GM12878 (cell line): ENCODE results near the gene PLEKHG2. TPM values are rescaled to one million over a fixed set of nuclear protein-coding genes. Genes with fewer than 3 reads are reported as not detected.

ENCODE experiments used
- ASH2L ChIP-seq: fragments of 300-600, 200-600 bp; sonication (generic); IDR thresholded peaks from 2 replicates; pipeline ENCODE4 v1.6.1; 2017; ENCODE audit warnings: low read depth, mild to moderate bottlenecking, borderline replicate concordance
- ATF7 ChIP-seq: fragments of 450-650 bp; IDR thresholded peaks from 2 replicates; pipeline ENCODE4 v1.6.1; 2016; ENCODE audit warnings: low read depth, mild to moderate bottlenecking
- BCL11A ChIP-seq: IDR thresholded peaks from 2 replicates; pipeline ENCODE4 v1.6.1; 2011; ENCODE audit warnings: low read depth, low read length
- BMI1 ChIP-seq: fragments of 450-650 bp; IDR thresholded peaks from 2 replicates; pipeline ENCODE4 v1.6.1; 2016; ENCODE audit warnings: mild to moderate bottlenecking, moderate library complexity, borderline replicate concordance
- CBFB ChIP-seq: IDR thresholded peaks from 2 replicates; pipeline ENCODE4 v1.6.1; 2016; ENCODE audit warnings: antibody characterized with exemption, low read depth
- CBX3 ChIP-seq: fragments of 200-600 bp; sonication (generic); IDR thresholded peaks from 2 replicates; pipeline ENCODE4 v1.6.1; 2016; ENCODE audit warnings: low read depth, borderline replicate concordance
- CBX5 ChIP-seq: sonication (generic); IDR thresholded peaks from 2 replicates; pipeline ENCODE4 v1.6.1; 2016; ENCODE audit warnings: low read depth, moderate library complexity, mild to moderate bottlenecking, inconsistent platforms
- CHD1 ChIP-seq: IDR thresholded peaks from 2 replicates; pipeline ENCODE4 v1.6.1; 2012; ENCODE audit warnings: low read depth, low read length, improper control_type of control experiment
- DPF2 ChIP-seq: fragments of 450-650 bp; IDR thresholded peaks from 2 replicates; pipeline ENCODE4 v1.6.1; 2017; ENCODE audit warnings: mild to moderate bottlenecking
- EGR1 ChIP-seq, 2 experiments: IDR thresholded peaks; 1 replicate in 1 of 2; 2 replicates in 1 of 2; pipeline ENCODE4 v1.6.1; 2011 to 2012; ENCODE audit warnings: low read depth in 2 of 2, low read length in 2 of 2, borderline replicate concordance in 1 of 2, mild to moderate bottlenecking in 1 of 2, moderate library complexity in 1 of 2
- ESRRA ChIP-seq: IDR thresholded peaks from 2 replicates; pipeline ENCODE4 v1.6.1; 2012; ENCODE audit warnings: mild to moderate bottlenecking, low read length, improper control_type of control experiment
- IRF4 ChIP-seq: IDR thresholded peaks from 2 replicates; pipeline ENCODE4 v1.6.1; 2011; ENCODE audit warnings: low read depth, low read length
- JUND ChIP-seq: IDR thresholded peaks from 2 replicates; pipeline ENCODE4 v1.6.1; 2012; ENCODE audit warnings: low read depth, mild to moderate bottlenecking, low read length, improper control_type of control experiment, moderate library complexity
- MTA3 ChIP-seq: IDR thresholded peaks from 2 replicates; pipeline ENCODE4 v1.6.1; 2012; ENCODE audit warnings: low read length, inconsistent platforms, borderline replicate concordance
- MYC ChIP-seq: IDR thresholded peaks from 2 replicates; pipeline ENCODE4 v1.6.1; 2011; ENCODE audit warnings: mild to moderate bottlenecking, low read length, moderate library complexity, inconsistent platforms; ENCODE audit not compliant: insufficient read depth, insufficient replicate concordance, insufficient read length, severe bottlenecking
- NFXL1 ChIP-seq: fragments of 450-650 bp; IDR thresholded peaks from 2 replicates; pipeline ENCODE4 v1.6.1; 2017; ENCODE audit warnings: antibody characterized with exemption, mild to moderate bottlenecking, borderline replicate concordance
- POLR2A ChIP-seq: IDR thresholded peaks from 2 replicates; pipeline ENCODE4 v1.6.1; 2011; ENCODE audit warnings: low read depth, mild to moderate bottlenecking, low read length
- RAD51 ChIP-seq: fragments of 450-650 bp; IDR thresholded peaks from 2 replicates; pipeline ENCODE4 v1.6.1; 2016; ENCODE audit warnings: moderate library complexity, mild to moderate bottlenecking, inconsistent platforms
- RBBP5 ChIP-seq: fragments of 200-600 bp; sonication (generic); conservative IDR thresholded peaks from 2 replicates; pipeline ENCODE4 v1.6.1; 2016
- RUNX3 ChIP-seq: IDR thresholded peaks from 2 replicates; pipeline ENCODE4 v1.6.1; 2012; ENCODE audit warnings: low read length, inconsistent platforms
- SIX5 ChIP-seq: IDR thresholded peaks from 2 replicates; pipeline ENCODE4 v1.6.1; 2011; ENCODE audit warnings: mild to moderate bottlenecking, low read depth, low read length, moderate library complexity; ENCODE audit not compliant: severe bottlenecking
- TCF12 ChIP-seq: IDR thresholded peaks from 2 replicates; pipeline ENCODE4 v1.6.1; 2011; ENCODE audit warnings: low read depth, mild to moderate bottlenecking, low read length
- WRNIP1 ChIP-seq: IDR thresholded peaks from 2 replicates; pipeline ENCODE4 v1.6.1; 2011; ENCODE audit warnings: low read depth, low read length, improper control_type of control experiment, borderline replicate concordance
- YBX1 ChIP-seq: fragments of 450-650 bp; IDR thresholded peaks from 2 replicates; pipeline ENCODE4 v1.6.1; 2016; ENCODE audit warnings: antibody characterized with exemption
- ZZZ3 ChIP-seq: IDR thresholded peaks from 2 replicates; pipeline ENCODE4 v1.6.1; 2011; ENCODE audit warnings: low read depth; ENCODE audit not compliant: control insufficient read depth, insufficient read length
- polyA plus RNA-seq, 11 experiments: library from polyadenylated mRNA; depleted of rRNA in 4 of 11; unstranded in 6 of 11; stranded (reverse) in 5 of 11; fragments of >200 nt; fragmentation: Nextera tagmentation in 4 of 11; fragmentation: Illumina TruSeq in 1 of 11; extraction: Ambion mirVana in 4 of 11; extraction: Trizol in 1 of 11; gene quantifications; 1 replicate in 1 of 11; 2 replicates in 10 of 11; pipeline versions ENCODE4 v1.2.1 to v1.2.3, GENCODE V29; 2011 to 2016; ENCODE audit warnings: inconsistent platforms in 2 of 11, missing spikeins in 2 of 11, low read depth in 1 of 11
- total RNA-seq, 4 experiments: library from RNA; depleted of rRNA in 3 of 4; stranded (reverse); fragments of >200 nt in 3 of 4; fragmentation: Illumina TruSeq in 1 of 4; extraction: Trizol in 1 of 4; gene quantifications; 2 replicates each; pipeline versions ENCODE4 v1.2.1 to v1.2.3, GENCODE V29; 2013 to 2021
- TF ChIP-seq, protein P1 (sequence below): IDR thresholded peaks from 2 replicates; pipeline ENCODE4 v1.6.1; 2012; ENCODE audit warnings: mild to moderate bottlenecking, low read depth, low read length
- TF ChIP-seq, protein P2 (sequence below): IDR thresholded peaks from 2 replicates; pipeline ENCODE4 v1.6.1; 2011; ENCODE audit warnings: low read depth, mild to moderate bottlenecking, low read length, moderate library complexity, borderline replicate concordance; ENCODE audit errors: extremely low read depth
- TF ChIP-seq, protein P3 (sequence below): IDR thresholded peaks from 2 replicates; pipeline ENCODE4 v1.6.1; 2012; ENCODE audit warnings: low read depth, low read length, improper control_type of control experiment

Gene PLEKHG2
- total and polyA plus RNA-seq, 10 of the 15 experiments (the other 5 are each of a cell fraction or from before 2014, with no cell fraction given) = 3.0 to 62.5 (median 17.2) TPM

DNA sequence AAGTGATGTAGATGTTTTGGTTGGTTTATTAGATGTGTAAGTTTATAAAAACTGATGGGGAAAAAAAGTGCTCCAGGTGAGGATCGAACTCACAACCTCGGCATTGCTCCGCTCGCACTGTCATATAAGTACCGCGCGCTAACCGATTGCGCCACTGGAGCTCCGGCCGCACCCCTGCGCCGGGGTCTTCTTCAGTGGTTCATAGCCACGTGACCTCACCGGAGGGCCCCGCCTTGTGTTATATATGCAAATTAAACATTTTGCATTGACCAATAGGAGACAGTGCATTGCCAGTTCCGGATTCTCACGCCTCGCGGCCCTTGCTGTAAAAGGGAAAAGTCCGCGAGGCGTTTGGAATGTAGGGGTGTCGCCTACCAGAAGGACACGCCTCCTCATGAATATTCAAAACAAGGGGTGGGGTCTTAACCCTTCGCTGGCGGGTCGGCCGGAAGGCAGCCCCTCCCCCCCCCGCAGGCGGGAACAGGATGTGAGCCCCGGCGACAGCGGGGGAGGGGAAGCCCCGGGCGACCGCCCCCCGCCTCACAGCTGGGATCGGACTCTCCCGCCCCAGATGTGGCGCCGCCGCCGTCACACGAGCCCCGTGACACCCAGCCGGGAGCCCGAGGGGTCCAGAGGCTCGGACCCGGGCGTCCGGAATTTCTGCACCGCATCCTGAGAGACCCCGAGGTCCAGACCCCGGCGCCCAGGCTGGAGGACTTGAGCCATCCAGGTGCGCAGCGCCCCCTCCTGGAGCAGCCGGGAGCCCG is at the start of gene PLEKHG2 (continued):
- TF ChIP-seq, protein P1, sequence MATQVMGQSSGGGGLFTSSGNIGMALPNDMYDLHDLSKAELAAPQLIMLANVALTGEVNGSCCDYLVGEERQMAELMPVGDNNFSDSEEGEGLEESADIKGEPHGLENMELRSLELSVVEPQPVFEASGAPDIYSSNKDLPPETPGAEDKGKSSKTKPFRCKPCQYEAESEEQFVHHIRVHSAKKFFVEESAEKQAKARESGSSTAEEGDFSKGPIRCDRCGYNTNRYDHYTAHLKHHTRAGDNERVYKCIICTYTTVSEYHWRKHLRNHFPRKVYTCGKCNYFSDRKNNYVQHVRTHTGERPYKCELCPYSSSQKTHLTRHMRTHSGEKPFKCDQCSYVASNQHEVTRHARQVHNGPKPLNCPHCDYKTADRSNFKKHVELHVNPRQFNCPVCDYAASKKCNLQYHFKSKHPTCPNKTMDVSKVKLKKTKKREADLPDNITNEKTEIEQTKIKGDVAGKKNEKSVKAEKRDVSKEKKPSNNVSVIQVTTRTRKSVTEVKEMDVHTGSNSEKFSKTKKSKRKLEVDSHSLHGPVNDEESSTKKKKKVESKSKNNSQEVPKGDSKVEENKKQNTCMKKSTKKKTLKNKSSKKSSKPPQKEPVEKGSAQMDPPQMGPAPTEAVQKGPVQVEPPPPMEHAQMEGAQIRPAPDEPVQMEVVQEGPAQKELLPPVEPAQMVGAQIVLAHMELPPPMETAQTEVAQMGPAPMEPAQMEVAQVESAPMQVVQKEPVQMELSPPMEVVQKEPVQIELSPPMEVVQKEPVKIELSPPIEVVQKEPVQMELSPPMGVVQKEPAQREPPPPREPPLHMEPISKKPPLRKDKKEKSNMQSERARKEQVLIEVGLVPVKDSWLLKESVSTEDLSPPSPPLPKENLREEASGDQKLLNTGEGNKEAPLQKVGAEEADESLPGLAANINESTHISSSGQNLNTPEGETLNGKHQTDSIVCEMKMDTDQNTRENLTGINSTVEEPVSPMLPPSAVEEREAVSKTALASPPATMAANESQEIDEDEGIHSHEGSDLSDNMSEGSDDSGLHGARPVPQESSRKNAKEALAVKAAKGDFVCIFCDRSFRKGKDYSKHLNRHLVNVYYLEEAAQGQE = 0 out of 2 replicates have a peak, but pooled peaks have one; percentile 15
- no peak for TF ChIP-seq YBX1
- TF ChIP-seq POLR2A = peak; percentile 87
- TF ChIP-seq, protein P2, sequence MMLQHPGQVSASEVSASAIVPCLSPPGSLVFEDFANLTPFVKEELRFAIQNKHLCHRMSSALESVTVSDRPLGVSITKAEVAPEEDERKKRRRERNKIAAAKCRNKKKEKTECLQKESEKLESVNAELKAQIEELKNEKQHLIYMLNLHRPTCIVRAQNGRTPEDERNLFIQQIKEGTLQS = peak; percentile 30; the same call in 1 of the 2 replicates
- no peak for TF ChIP-seq MYC
- TF ChIP-seq JUND = 0 out of 2 replicates have a peak, but pooled peaks have one; percentile 11
- TF ChIP-seq DPF2 = peak; percentile 94
- peak; percentile 89; the same call in 1 of the 2 replicates for TF ChIP-seq CHD1
- no peak for TF ChIP-seq NFXL1
- peak; percentile 66; the same call in 1 of the 2 replicates for TF ChIP-seq BCL11A
- no peak for TF ChIP-seq RUNX3
- TF ChIP-seq BMI1 = no peak
- no peak for TF ChIP-seq CBX3
- TF ChIP-seq RAD51 = peak; percentile 97
- no peak for TF ChIP-seq CBX5
- no peak for TF ChIP-seq RBBP5
- TF ChIP-seq WRNIP1 = no peak
- peak in 1 of 2 experiments; percentile 78; a peak in 2 of 3 replicates for TF ChIP-seq EGR1 (IDR thresholded peaks at IDR 0.05; ENCODE audit: borderline replicate concordance in 1 of 2, low read depth in 2 of 2, low read length in 2 of 2)
- TF ChIP-seq, protein P3, sequence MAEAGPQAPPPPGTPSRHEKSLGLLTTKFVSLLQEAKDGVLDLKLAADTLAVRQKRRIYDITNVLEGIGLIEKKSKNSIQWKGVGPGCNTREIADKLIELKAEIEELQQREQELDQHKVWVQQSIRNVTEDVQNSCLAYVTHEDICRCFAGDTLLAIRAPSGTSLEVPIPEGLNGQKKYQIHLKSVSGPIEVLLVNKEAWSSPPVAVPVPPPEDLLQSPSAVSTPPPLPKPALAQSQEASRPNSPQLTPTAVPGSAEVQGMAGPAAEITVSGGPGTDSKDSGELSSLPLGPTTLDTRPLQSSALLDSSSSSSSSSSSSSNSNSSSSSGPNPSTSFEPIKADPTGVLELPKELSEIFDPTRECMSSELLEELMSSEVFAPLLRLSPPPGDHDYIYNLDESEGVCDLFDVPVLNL = 0 out of 2 replicates have a peak, but pooled peaks have one; percentile 58
- no peak for TF ChIP-seq ZZZ3
- TF ChIP-seq MTA3 = no peak
- TF ChIP-seq CBFB = peak; percentile 85; the same call in 1 of the 2 replicates
- peak; percentile 89; the same call in 1 of the 2 replicates for TF ChIP-seq TCF12
- peak; percentile 38; the same call in 1 of the 2 replicates for TF ChIP-seq ESRRA
- TF ChIP-seq IRF4 = peak; percentile 55; the same call in 1 of the 2 replicates
- TF ChIP-seq SIX5 = peak; percentile 6
- TF ChIP-seq ASH2L = peak; percentile 89; the same call in 1 of the 2 replicates
- TF ChIP-seq ATF7 = peak; percentile 84
